Measurements from ENCODE around the gene SLC11A2. TPM values are rescaled to one million over a fixed set of nuclear protein-coding genes. Genes with fewer than 3 reads are reported as not detected.
A peak's percentile ranks its signal among the peaks of the same experiment; 100 is the strongest.

Gene SLC11A2
- total and polyA plus RNA-seq, 9 of the 15 experiments (the other 6 are each of a cell fraction or from before 2014, with no cell fraction given) = 21.1 to 54.0 (median 32.9) TPM

DNA sequence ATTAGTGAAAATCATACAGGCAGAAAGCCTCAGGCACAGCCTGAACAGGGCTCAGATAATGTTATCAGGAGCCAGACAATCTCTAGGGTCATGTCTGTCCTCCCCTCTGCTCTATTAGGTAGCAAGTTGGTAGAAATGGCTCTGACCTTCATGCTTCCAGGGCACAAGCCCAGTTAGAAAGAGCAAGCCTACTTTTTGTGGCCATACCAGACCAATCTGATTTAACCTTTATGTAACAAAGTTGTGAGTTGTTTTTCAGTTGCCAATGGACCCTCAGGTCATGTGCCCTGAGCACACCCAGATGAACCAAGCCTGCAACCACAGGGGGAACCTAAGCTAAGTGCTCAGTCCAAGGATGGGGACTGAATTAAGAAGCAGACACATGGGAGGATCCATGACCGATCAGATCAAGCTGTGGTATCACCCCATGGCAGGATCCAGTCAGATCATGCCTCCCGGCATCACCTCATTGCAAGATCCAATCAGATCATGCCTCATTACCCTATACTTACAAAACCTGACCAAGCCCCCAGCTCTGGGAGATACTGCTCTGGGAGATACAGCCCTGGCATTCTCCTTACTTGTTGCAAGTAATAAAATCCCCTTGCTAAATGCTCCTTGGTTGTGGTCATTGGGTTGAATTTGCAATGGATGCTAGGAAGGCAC is 92.6 kb downstream of the SLC11A2 start (continued):
- TF ChIP-seq MEF2D (tag; conservative IDR thresholded peaks at IDR 0.05; ENCODE audit: low read depth) = peak; percentile 66; the same call in 1 of the 2 replicates
- TF ChIP-seq NFIC (IDR thresholded peaks at IDR 0.05) = 0 out of 2 replicates have a peak, but pooled peaks have one; percentile 2
- TF ChIP-seq, protein P1, sequence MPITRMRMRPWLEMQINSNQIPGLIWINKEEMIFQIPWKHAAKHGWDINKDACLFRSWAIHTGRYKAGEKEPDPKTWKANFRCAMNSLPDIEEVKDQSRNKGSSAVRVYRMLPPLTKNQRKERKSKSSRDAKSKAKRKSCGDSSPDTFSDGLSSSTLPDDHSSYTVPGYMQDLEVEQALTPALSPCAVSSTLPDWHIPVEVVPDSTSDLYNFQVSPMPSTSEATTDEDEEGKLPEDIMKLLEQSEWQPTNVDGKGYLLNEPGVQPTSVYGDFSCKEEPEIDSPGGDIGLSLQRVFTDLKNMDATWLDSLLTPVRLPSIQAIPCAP (CRISPR knock-in tag; IDR thresholded peaks at IDR 0.05; ENCODE audit: borderline replicate concordance) = no peak
- peak; percentile 70 for TF ChIP-seq SMAD4 (CRISPR knock-in tag; conservative IDR thresholded peaks at IDR 0.05)
- TF ChIP-seq, protein P2, sequence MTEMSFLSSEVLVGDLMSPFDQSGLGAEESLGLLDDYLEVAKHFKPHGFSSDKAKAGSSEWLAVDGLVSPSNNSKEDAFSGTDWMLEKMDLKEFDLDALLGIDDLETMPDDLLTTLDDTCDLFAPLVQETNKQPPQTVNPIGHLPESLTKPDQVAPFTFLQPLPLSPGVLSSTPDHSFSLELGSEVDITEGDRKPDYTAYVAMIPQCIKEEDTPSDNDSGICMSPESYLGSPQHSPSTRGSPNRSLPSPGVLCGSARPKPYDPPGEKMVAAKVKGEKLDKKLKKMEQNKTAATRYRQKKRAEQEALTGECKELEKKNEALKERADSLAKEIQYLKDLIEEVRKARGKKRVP (CRISPR knock-in tag; IDR thresholded peaks at IDR 0.05) = no peak
- TF ChIP-seq, protein P3, sequence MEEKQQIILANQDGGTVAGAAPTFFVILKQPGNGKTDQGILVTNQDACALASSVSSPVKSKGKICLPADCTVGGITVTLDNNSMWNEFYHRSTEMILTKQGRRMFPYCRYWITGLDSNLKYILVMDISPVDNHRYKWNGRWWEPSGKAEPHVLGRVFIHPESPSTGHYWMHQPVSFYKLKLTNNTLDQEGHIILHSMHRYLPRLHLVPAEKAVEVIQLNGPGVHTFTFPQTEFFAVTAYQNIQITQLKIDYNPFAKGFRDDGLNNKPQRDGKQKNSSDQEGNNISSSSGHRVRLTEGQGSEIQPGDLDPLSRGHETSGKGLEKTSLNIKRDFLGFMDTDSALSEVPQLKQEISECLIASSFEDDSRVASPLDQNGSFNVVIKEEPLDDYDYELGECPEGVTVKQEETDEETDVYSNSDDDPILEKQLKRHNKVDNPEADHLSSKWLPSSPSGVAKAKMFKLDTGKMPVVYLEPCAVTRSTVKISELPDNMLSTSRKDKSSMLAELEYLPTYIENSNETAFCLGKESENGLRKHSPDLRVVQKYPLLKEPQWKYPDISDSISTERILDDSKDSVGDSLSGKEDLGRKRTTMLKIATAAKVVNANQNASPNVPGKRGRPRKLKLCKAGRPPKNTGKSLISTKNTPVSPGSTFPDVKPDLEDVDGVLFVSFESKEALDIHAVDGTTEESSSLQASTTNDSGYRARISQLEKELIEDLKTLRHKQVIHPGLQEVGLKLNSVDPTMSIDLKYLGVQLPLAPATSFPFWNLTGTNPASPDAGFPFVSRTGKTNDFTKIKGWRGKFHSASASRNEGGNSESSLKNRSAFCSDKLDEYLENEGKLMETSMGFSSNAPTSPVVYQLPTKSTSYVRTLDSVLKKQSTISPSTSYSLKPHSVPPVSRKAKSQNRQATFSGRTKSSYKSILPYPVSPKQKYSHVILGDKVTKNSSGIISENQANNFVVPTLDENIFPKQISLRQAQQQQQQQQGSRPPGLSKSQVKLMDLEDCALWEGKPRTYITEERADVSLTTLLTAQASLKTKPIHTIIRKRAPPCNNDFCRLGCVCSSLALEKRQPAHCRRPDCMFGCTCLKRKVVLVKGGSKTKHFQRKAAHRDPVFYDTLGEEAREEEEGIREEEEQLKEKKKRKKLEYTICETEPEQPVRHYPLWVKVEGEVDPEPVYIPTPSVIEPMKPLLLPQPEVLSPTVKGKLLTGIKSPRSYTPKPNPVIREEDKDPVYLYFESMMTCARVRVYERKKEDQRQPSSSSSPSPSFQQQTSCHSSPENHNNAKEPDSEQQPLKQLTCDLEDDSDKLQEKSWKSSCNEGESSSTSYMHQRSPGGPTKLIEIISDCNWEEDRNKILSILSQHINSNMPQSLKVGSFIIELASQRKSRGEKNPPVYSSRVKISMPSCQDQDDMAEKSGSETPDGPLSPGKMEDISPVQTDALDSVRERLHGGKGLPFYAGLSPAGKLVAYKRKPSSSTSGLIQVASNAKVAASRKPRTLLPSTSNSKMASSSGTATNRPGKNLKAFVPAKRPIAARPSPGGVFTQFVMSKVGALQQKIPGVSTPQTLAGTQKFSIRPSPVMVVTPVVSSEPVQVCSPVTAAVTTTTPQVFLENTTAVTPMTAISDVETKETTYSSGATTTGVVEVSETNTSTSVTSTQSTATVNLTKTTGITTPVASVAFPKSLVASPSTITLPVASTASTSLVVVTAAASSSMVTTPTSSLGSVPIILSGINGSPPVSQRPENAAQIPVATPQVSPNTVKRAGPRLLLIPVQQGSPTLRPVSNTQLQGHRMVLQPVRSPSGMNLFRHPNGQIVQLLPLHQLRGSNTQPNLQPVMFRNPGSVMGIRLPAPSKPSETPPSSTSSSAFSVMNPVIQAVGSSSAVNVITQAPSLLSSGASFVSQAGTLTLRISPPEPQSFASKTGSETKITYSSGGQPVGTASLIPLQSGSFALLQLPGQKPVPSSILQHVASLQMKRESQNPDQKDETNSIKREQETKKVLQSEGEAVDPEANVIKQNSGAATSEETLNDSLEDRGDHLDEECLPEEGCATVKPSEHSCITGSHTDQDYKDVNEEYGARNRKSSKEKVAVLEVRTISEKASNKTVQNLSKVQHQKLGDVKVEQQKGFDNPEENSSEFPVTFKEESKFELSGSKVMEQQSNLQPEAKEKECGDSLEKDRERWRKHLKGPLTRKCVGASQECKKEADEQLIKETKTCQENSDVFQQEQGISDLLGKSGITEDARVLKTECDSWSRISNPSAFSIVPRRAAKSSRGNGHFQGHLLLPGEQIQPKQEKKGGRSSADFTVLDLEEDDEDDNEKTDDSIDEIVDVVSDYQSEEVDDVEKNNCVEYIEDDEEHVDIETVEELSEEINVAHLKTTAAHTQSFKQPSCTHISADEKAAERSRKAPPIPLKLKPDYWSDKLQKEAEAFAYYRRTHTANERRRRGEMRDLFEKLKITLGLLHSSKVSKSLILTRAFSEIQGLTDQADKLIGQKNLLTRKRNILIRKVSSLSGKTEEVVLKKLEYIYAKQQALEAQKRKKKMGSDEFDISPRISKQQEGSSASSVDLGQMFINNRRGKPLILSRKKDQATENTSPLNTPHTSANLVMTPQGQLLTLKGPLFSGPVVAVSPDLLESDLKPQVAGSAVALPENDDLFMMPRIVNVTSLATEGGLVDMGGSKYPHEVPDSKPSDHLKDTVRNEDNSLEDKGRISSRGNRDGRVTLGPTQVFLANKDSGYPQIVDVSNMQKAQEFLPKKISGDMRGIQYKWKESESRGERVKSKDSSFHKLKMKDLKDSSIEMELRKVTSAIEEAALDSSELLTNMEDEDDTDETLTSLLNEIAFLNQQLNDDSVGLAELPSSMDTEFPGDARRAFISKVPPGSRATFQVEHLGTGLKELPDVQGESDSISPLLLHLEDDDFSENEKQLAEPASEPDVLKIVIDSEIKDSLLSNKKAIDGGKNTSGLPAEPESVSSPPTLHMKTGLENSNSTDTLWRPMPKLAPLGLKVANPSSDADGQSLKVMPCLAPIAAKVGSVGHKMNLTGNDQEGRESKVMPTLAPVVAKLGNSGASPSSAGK (IDR thresholded peaks at IDR 0.05) = peak; percentile 27; the same call in 1 of the 2 replicates
- peak; percentile 24; the same call in 1 of the 2 replicates for TF ChIP-seq NR2C1 (IDR thresholded peaks at IDR 0.05)
- peak; percentile 53; the same call in 1 of the 2 replicates for TF ChIP-seq NR2C1 (tag; IDR thresholded peaks at IDR 0.05)
- TF ChIP-seq RAD21 (CRISPR knock-in tag; conservative IDR thresholded peaks at IDR 0.05 in 1 of 2, IDR thresholded peaks at IDR 0.05 in 1 of 2) = 0 out of 4 replicates have a peak, but pooled peaks of 1 of the 2 experiments have one; percentile 6
- TF ChIP-seq MTF1 (CRISPR knock-in tag; IDR thresholded peaks at IDR 0.05; ENCODE audit: borderline replicate concordance) = no peak
- no peak for TF ChIP-seq E2F5 (CRISPR knock-in tag; IDR thresholded peaks at IDR 0.05)
- TF ChIP-seq KAT2B (IDR thresholded peaks at IDR 0.05; ENCODE audit: low read depth, low read length) = no peak
- TF ChIP-seq MED1 (CRISPR knock-in tag; IDR thresholded peaks at IDR 0.05; ENCODE audit: borderline replicate concordance) = no peak
